Epithelial cell of umbilical artery (primary cell): ENCODE measurements around the gene SPINT4. TPM values are rescaled to one million over a fixed set of nuclear protein-coding genes. Genes with fewer than 3 reads are reported as not detected.

Experiments
- total RNA-seq: library from RNA; depleted of rRNA; stranded (reverse); fragments of >200 nt; gene quantifications from 2 replicates; pipeline ENCODE4 v1.2.3, GENCODE V29; 2014

The SPINT4 gene
- not detected in 2 replicates for total RNA-seq

GRCh38 chr20:45722047-45722446 lies at the start of gene SPINT4:
Gene SPINT4 (plus strand): TSS chr20:45722347. CDS start chr20:45722368, 21 bp downstream.

DNA sequence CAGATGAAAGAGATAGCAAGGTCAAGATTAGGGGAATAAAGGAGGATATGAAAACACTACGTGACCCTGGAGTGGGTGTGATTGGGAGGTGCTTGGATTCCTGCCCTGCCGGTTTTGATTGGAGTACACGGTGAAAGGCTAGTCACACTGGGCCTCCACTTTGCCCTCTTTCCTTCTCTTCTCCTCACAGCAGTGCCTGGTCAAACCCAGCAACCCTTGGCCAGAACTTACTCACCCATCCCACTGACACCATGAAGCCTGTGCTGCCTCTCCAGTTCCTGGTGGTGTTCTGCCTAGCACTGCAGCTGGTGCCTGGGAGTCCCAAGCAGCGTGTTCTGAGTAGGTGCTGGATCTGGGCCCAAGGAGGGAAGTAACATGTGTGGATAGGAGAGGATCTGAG lies 20.3 kb upstream of the SPINT4 start, which contains the start of gene WFDC13:
WFDC13 (plus strand) TSS at position 166 of the 400 bp plus-strand sequence; CDS start at position 252, 86 bp downstream.

DNA sequence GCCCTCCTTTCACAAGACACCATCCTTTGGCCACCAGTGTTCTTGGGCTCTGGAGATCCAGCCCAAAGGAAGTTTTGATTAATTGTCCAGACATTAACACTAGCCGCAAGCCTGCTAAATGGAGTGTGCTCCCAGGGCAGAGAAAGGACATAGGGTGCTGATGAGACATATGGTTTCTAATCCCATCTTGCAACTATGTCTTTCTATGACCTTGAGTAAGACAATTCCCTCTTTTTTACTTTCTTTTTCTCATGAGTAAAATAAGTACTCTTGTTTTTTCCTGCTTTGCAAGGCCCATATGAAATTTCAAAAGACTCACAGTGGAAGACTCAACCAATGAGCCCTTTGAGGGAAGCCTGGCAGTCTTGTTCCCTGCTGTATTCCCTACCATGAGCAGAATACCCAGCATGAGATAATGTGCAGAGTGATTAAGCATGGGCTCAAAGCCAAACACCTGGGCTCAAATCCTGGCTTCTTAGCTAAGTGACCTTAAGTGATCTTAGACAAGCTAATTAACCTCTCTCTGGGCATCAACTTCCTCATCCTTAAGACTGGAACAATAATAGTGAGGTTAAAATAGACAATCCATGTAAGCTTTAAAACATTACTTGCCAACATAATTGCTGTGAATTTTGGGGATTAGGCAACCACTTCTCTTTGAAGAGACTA lies 17.0 kb upstream of the SPINT4 start, which contains the start of gene WFDC10B:
WFDC10B (minus strand) TSS at position 51 of the 669 bp plus-strand sequence. CDS start 19,027 bp downstream, outside the sequence.

Other genes with a start within 250 kb of the SPINT4 start
- not detected in 2 replicates for gene SPINT3, start 206.7 kb upstream of the SPINT4 start, total RNA-seq
- gene WFDC6, start 182.9 kb upstream of the SPINT4 start, total RNA-seq: not detected in 2 replicates
- not detected in 2 replicates for gene EPPIN, start 174.9 kb upstream of the SPINT4 start, total RNA-seq
- gene WFDC8, start 143.1 kb upstream of the SPINT4 start, total RNA-seq: not detected in 2 replicates
- gene WFDC10A, start 92.6 kb upstream of the SPINT4 start, total RNA-seq: not detected in 2 replicates
- not detected in 2 replicates for gene WFDC9, start 91.1 kb upstream of the SPINT4 start, total RNA-seq
- not detected in 2 replicates for gene WFDC11, start 52.1 kb upstream of the SPINT4 start, total RNA-seq
- not detected in 2 replicates for gene WFDC13, start 20.3 kb upstream of the SPINT4 start, total RNA-seq
- gene WFDC10B, start 17.3 kb upstream of the SPINT4 start, total RNA-seq: not detected in 2 replicates
- 0.65 TPM in 1 of 2 replicates, not detected in the other for gene WFDC3, start 69.5 kb downstream of the SPINT4 start, total RNA-seq
- gene DNTTIP1, start 69.6 kb downstream of the SPINT4 start, total RNA-seq: 17.2 and 19.8 TPM in 2 replicates
- 21.4 and 41.3 TPM in 2 replicates for gene UBE2C, start 90.3 kb downstream of the SPINT4 start, total RNA-seq
- not detected in 2 replicates for gene TNNC2, start 105.0 kb downstream of the SPINT4 start, total RNA-seq
- 22.4 and 32.5 TPM in 2 replicates for gene SNX21, start 111.5 kb downstream of the SPINT4 start, total RNA-seq
- 31.5 and 33.6 TPM in 2 replicates for gene ACOT8, start 135.0 kb downstream of the SPINT4 start, total RNA-seq
- 5.9 and 6.2 TPM in 2 replicates for gene ZSWIM3, start 135.3 kb downstream of the SPINT4 start, total RNA-seq
- gene ZSWIM1, start 158.9 kb downstream of the SPINT4 start, total RNA-seq: 2.0 and 3.2 TPM in 2 replicates
- gene SPATA25, start 165.3 kb downstream of the SPINT4 start, total RNA-seq: 0.61 and 0.97 TPM in 2 replicates
- 2.6 TPM in 2 replicates for gene NEURL2, start 168.9 kb downstream of the SPINT4 start, total RNA-seq
- gene CTSA, start 169.0 kb downstream of the SPINT4 start, total RNA-seq: 25.4 and 26.0 TPM in 2 replicates
- gene PLTP, start 189.8 kb downstream of the SPINT4 start, total RNA-seq: 10.6 and 13.6 TPM in 2 replicates
- gene PCIF1, start 212.3 kb downstream of the SPINT4 start, total RNA-seq: 6.8 and 7.5 TPM in 2 replicates
- 8.1 and 10.5 TPM in 2 replicates for gene ZNF335, start 249.9 kb downstream of the SPINT4 start, total RNA-seq